AG04449 (cell line): ENCODE measurements around the gene ELSPBP1.

ENCODE experiments used
- CTCF ChIA-PET: fragments of 350-600 bp; formaldehyde crosslinking; extraction: SDS; loops from one replicate; lab custom pipeline; 2021; ENCODE audit warnings: antibody characterized with exemption; lab: Yijun Ruan, JAX
- POLR2A ChIA-PET: fragments of 400-600, 350-600 bp; formaldehyde crosslinking; extraction: SDS; loops from one replicate; lab custom pipeline; 2020; ENCODE audit warnings: antibody characterized with exemption, inconsistent platforms; lab: Yijun Ruan, JAX
- DNase-seq: peaks from one replicate; pipeline ENCODE4 v3.0.0-alpha.2; 2010; ENCODE audit warnings: low read depth, low spot score
- H3K4me3 ChIP-seq: 2 replicates; pipeline ENCODE4 v1.5.1; 2011; ENCODE audit warnings: low read depth, mild to moderate bottlenecking, control low read depth, low read length
- TF ChIP-seq, protein P1 (sequence below): IDR thresholded peaks from one replicate; pipeline ENCODE4 v1.5.1; 2011; ENCODE audit warnings: mild to moderate bottlenecking, moderate library complexity, low read length, control low read depth, inconsistent platforms; ENCODE audit not compliant: insufficient read depth; ENCODE audit errors: missing control alignments

ELSPBP1 gene

DNA sequence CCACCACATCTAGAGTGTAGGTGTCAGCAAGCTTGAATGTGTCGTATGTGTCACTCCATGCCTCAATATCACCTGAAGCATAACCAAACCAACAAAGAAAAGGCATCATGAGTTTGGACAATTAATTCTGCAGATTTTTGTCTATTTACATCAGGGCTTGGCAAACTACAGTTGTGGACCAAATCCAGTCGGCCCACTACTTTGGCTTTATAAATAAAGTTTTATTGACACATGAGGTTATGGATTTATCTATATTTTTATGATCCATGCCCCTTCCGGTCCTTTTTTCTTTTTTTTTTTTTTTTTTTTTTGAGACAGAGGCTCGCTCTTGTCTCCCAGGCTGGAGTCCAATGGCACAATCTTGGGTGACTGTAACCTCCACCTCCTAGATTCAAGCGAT lies 58.6 kb downstream of the ELSPBP1 start:
- ChIA-PET POLR2A (no interaction called here), CTCF (no interaction called here)

DNA sequence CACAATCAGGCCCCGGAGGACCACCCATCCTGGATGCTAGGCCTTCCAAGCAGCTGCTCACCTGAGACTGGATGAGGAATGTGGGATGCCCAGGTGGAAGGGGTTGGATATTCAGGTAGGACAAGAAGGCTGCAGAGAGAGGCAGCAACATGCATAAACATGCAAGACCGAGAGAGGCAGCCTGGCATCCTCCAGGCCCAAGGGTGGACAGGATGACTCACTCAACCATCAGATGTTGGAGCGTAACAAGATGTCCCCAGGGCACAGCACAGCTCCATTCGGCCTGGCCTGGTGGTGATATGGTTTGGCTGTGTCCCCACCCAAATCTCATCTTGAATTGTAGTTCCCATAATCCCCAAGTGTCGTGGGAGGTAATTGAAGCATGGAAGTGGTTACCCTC lies 59.4 kb downstream of the ELSPBP1 start:
- DNase-seq: no peak
- TF ChIP-seq, protein P1, sequence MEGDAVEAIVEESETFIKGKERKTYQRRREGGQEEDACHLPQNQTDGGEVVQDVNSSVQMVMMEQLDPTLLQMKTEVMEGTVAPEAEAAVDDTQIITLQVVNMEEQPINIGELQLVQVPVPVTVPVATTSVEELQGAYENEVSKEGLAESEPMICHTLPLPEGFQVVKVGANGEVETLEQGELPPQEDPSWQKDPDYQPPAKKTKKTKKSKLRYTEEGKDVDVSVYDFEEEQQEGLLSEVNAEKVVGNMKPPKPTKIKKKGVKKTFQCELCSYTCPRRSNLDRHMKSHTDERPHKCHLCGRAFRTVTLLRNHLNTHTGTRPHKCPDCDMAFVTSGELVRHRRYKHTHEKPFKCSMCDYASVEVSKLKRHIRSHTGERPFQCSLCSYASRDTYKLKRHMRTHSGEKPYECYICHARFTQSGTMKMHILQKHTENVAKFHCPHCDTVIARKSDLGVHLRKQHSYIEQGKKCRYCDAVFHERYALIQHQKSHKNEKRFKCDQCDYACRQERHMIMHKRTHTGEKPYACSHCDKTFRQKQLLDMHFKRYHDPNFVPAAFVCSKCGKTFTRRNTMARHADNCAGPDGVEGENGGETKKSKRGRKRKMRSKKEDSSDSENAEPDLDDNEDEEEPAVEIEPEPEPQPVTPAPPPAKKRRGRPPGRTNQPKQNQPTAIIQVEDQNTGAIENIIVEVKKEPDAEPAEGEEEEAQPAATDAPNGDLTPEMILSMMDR: no peak
- no peak overlapping the region for H3K4me3 ChIP-seq
- POLR2A ChIA-PET: no interaction called here
- CTCF ChIA-PET: no interaction called here

More for the DNA sequence above, 58.6 kb downstream of the ELSPBP1 start:
- TF ChIP-seq, protein P1: no peak
- no peak for DNase-seq
- no peak overlapping the region for H3K4me3 ChIP-seq

DNA sequence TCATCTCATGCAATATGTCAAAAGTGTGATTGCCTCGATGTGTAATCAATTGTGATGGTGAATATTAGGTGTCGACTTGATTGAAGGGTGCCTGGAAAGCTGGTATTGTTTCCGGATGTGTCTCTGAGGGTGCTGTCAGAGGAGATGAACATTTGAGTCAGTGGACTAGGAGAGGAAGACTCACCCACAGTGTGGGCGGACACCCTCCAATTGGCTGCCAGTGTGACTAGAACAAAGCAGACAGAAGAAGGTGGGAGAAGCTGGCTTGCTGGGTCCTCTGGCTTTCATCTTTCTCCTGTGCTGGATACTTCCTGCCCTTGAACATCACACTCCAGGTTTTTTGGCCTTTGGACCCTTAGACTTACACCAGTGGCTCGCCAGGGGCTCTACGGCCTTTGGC lies 64.9 kb downstream of the ELSPBP1 start:
- no peak for DNase-seq
- no peak overlapping the region for H3K4me3 ChIP-seq
- ChIA-PET CTCF (interaction anchor here (0.8 kb wide), 1 partner anchor 16 kb away, joined by 5 read pairs; no protein-coding TSS in a partner anchor), POLR2A (no interaction called here)
- TF ChIP-seq, protein P1: no peak

DNA sequence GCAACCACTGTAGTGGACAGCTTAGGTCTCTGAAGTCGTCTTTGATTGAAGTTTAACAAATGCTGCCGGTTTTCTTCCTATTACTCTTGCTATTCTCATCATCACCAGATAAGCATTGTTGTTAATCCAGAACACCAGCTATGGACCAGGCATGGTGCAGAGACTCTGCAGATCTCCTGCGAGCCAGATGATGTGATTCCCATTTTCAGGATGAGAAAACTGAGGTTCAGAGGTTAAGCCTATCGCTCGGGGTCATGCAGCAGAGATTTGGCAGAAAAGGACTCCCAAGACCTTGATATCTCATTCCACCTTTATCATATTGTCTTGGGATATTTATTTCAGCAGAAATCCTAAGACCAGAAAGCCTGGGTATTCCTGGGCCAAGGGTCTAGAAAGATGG lies 65.9 kb downstream of the ELSPBP1 start:
- TF ChIP-seq, protein P1: no peak
- POLR2A ChIA-PET: no interaction called here
- CTCF ChIA-PET: no interaction called here
- DNase-seq: no peak
- H3K4me3 ChIP-seq: no peak overlapping the region

DNA sequence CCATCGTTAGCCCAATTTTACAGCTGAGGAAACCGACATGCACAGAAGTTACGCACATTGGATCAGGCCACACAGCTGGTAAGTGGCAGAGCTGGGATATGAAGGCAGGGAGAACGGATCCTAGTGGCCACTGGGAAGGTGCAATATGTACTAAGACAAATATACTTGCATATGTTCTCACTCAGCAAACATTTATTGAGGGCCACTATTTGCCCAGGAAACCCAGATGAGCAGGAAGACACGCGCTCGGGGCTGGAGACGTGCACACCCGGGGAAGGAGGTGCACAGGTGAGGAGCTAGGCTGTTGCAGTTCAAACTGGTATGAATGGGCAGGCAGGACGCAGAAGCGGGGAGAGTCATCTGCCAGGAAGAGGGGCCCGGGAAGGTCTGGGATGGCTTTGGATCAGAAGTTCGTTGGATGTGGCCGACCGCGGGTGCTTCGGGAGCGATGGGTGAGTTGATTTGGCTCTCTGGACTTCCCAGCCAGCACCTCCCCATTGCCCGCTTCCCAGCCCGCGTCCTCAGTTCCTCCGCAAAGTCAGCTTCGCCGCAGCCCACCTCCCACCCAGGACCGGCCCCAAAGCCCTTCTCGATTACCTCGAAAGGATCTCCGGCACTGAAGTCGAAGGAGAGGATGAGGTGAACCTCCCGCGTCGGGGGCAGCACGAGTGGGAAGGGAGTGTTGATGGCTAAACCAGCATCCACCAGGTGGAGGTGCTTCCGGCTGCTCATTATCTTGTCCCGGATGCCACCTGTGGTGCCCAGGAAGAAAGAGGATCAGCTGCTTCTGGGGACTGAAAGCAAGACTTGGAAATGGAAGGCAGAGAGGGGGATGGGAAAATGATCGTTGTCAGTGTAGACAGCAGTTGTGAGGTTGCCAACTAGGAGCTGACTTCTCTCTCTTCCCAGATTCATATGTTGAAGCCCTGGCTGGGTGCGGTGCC lies 67.2 kb downstream of the ELSPBP1 start:
- no peak overlapping the region for H3K4me3 ChIP-seq
- no peak for DNase-seq
- TF ChIP-seq, protein P1: no peak
- POLR2A ChIA-PET: no interaction called here
- CTCF ChIA-PET: no interaction called here

DNA sequence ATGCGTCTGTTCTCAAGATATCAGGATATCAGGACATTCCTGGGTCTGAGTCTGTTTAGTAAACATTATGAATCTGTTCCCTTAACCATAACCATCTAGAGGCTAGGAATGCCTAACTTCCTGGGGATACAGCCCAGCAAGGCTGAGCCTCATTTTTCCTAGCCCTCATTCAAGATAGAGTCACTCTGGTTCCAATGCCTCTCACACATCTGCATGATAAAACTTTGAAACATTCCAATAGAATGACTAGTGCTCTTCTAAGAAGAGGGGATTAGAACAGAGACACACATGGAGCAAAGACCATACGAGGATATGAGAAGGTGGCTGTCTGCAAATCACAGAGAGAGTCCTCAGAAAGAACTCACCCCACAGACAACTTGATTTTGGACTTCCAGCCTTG lies 70.1 kb downstream of the ELSPBP1 start:
- H3K4me3 ChIP-seq: no peak overlapping the region
- TF ChIP-seq, protein P1: no peak
- DNase-seq: no peak
- CTCF ChIA-PET: no interaction called here
- POLR2A ChIA-PET: no interaction called here
